Breast epithelium (tissue), 3 donors: ENCODE measurements around the gene UGP2.
"Not testable (repeated sequence)": the region's sequence is repeated elsewhere in the genome, so short reads cannot be mapped to it uniquely, and the experiment has no call there.

Source experiments
- CTCF ChIP-seq, 3 donors: fragments of 450-650 bp; IDR thresholded peaks; one replicate each; pipeline ENCODE4 v1.5.1; 2016 to 2017; ENCODE audit warnings: antibody characterized with exemption in 3 of 3, mild to moderate bottlenecking in 3 of 3, moderate library complexity in 3 of 3
- POLR2A ChIP-seq: fragments of 450-650 bp; IDR thresholded peaks from one replicate; pipeline ENCODE4 v1.6.1; 2016; ENCODE audit warnings: antibody characterized with exemption, mild to moderate bottlenecking, moderate library complexity
- POLR2AphosphoS5 ChIP-seq, 3 donors: sonication (generic); formaldehyde crosslinking; IDR thresholded peaks; one replicate each; pipeline ENCODE4 v1.6.1; 2017; ENCODE audit warnings: antibody characterized with exemption in 3 of 3

- not testable (repeated sequence) for TF ChIP-seq POLR2AphosphoS5 (IDR thresholded peaks at IDR 0.05); CTCF (IDR thresholded peaks at IDR 0.05); POLR2A
Observed at GRCh38 chr2:63811870-63812269, 29.8 kb upstream of the UGP2 start.
